ENCODE data around the gene UBE2Q2. TPM values are rescaled to one million over a fixed set of nuclear protein-coding genes. Genes with fewer than 3 reads are reported as not detected.

UBE2Q2 gene
- total RNA-seq, 2 donors from 2014 or later, result 15.4 to 17.8 TPM

- Mint-ChIP-seq H3K27ac (no peak overlapping the region), H3K36me3 (no peaks in the 10 kb centered on the region), H3K9me3 (no peaks in the 10 kb centered on the region)
These were observed 23.0 kb upstream of the UBE2Q2 start for GRCh38 chr15:75820206-75820605.

GRCh38 chr15:75821786-75822345 lies 21.4 kb upstream of the UBE2Q2 start:
- H3K9me3 Mint-ChIP-seq, result no peaks in the 10 kb centered on the region

More at GRCh38 chr15:75820206-75820605, 23.0 kb upstream of the UBE2Q2 start:
- no peak for DNase-seq (ENCODE audit: low spot score in 2 of 2)
- ATAC-seq, result no peak

GRCh38 chr15:75822685-75823278 lies 20.5 kb upstream of the UBE2Q2 start:
- no peaks in the 10 kb centered on the region for H3K36me3 Mint-ChIP-seq
- H3K27ac Mint-ChIP-seq, result no peak overlapping the region
- ATAC-seq (no peak), DNase-seq (ENCODE audit: low spot score in 2 of 2) (no peak)
- H3K9me3 Mint-ChIP-seq, result no peaks in the 10 kb centered on the region

More at GRCh38 chr15:75821786-75822345, 21.4 kb upstream of the UBE2Q2 start:
- H3K27ac Mint-ChIP-seq, result no peak overlapping the region
- no peak for ATAC-seq
- no peak for DNase-seq (ENCODE audit: low spot score in 2 of 2)
- H3K36me3 Mint-ChIP-seq, result no peaks in the 10 kb centered on the region

- Mint-ChIP-seq H3K36me3 (no peaks in the 10 kb centered on the region), H3K9me3 (no peaks in the 10 kb centered on the region), H3K27ac (no peak overlapping the region)
- no peak for DNase-seq (ENCODE audit: low spot score in 2 of 2)
- ATAC-seq, result no peak
These were observed 19.2 kb upstream of the UBE2Q2 start for GRCh38 chr15:75823860-75824613.

GRCh38 chr15:75827691-75828090 lies 15.6 kb upstream of the UBE2Q2 start:
- Mint-ChIP-seq H3K27ac (no peak overlapping the region), H3K36me3 (no peaks in the 10 kb centered on the region), H3K9me3 (no peaks in the 10 kb centered on the region)
- DNase-seq (ENCODE audit: low spot score in 2 of 2), result no peak
- no peak for ATAC-seq

GRCh38 chr15:75828429-75828828 lies 14.8 kb upstream of the UBE2Q2 start:
- no peaks in the 10 kb centered on the region for H3K36me3 Mint-ChIP-seq
- no peak overlapping the region for H3K27ac Mint-ChIP-seq
- ATAC-seq (peak in 1 of 2 donors; percentile 56), DNase-seq (ENCODE audit: low spot score in 2 of 2) (no peak)
- H3K9me3 Mint-ChIP-seq, result no peaks in the 10 kb centered on the region

GRCh38 chr15:75830910-75831805 lies 12.1 kb upstream of the UBE2Q2 start:
- Mint-ChIP-seq H3K36me3 (no peaks in the 10 kb centered on the region), H3K9me3 (no peaks in the 10 kb centered on the region), H3K27ac (peak overlapping the region in 1 of 2 donors; percentile 22)
- DNase-seq (ENCODE audit: low spot score in 2 of 2), result no peak
- ATAC-seq, result no peak

- ATAC-seq (no peak), DNase-seq (ENCODE audit: low spot score in 2 of 2) (no peak)
- Mint-ChIP-seq H3K36me3 (no peaks in the 10 kb centered on the region), H3K9me3 (no peaks in the 10 kb centered on the region), H3K27ac (peak overlapping the region in 1 of 2 donors; percentile 22)
These were observed 11.5 kb upstream of the UBE2Q2 start for GRCh38 chr15:75831806-75832102.

- DNase-seq (ENCODE audit: low spot score in 2 of 2) (no peak), ATAC-seq (no peak)
- Mint-ChIP-seq H3K27ac (no peak overlapping the region), H3K9me3 (no peaks in the 10 kb centered on the region), H3K36me3 (no peaks in the 10 kb centered on the region)
These were observed 11.1 kb upstream of the UBE2Q2 start for GRCh38 chr15:75832114-75832513.

GRCh38 chr15:75834021-75834420 lies 9.2 kb upstream of the UBE2Q2 start:
- H3K36me3 Mint-ChIP-seq, result no peaks in the 10 kb centered on the region
- no peak overlapping the region for H3K27ac Mint-ChIP-seq
- DNase-seq (ENCODE audit: low spot score in 2 of 2) (no peak), ATAC-seq (no peak)
- H3K9me3 Mint-ChIP-seq, result no peaks in the 10 kb centered on the region

GRCh38 chr15:75835990-75836958 lies 7.0 kb upstream of the UBE2Q2 start:
- Mint-ChIP-seq H3K27ac (no peak overlapping the region), H3K9me3 (no peaks in the 10 kb centered on the region), H3K36me3 (no peaks in the 10 kb centered on the region)
- DNase-seq (ENCODE audit: low spot score in 2 of 2) (no peak), ATAC-seq (peak in 1 of 2 donors; percentile 85)

- Mint-ChIP-seq H3K27ac (no peak overlapping the region), H3K9me3 (no peaks in the 10 kb centered on the region), H3K36me3 (no peaks in the 10 kb centered on the region)
- DNase-seq (ENCODE audit: low spot score in 2 of 2) (peak; percentile 59 to 67), ATAC-seq (peak; percentile 95 to 97)
These were observed 6.3 kb upstream of the UBE2Q2 start for GRCh38 chr15:75836959-75837334.

GRCh38 chr15:75840659-75841058 lies 2.6 kb upstream of the UBE2Q2 start:
- no peaks in the 10 kb centered on the region for H3K9me3 Mint-ChIP-seq
- no peak overlapping the region for H3K27ac Mint-ChIP-seq
- DNase-seq (ENCODE audit: low spot score in 2 of 2), result no peak
- peaks cover 14 to 16% of the 10 kb centered on the region in 2 donors for H3K36me3 Mint-ChIP-seq
- no peak for ATAC-seq

GRCh38 chr15:75841626-75842025 lies 1.6 kb upstream of the UBE2Q2 start:
- H3K27ac Mint-ChIP-seq, result no peak overlapping the region
- H3K9me3 Mint-ChIP-seq, result no peaks in the 10 kb centered on the region
- ATAC-seq, result no peak
- no peak for DNase-seq (ENCODE audit: low spot score in 2 of 2)
- H3K36me3 Mint-ChIP-seq, result peaks cover 14 to 16% of the 10 kb centered on the region in 2 donors

- H3K27ac Mint-ChIP-seq, result peak overlapping the region; percentile 84
- peaks cover 14 to 16% of the 10 kb centered on the region in 2 donors for H3K36me3 Mint-ChIP-seq
- DNase-seq (ENCODE audit: low spot score in 2 of 2) (peak; percentile 51 to 62), ATAC-seq (peak; percentile 67 to 69)
- H3K9me3 Mint-ChIP-seq, result no peaks in the 10 kb centered on the region
These were observed 683 bp downstream of the UBE2Q2 start for GRCh38 chr15:75843678-75844581.

Data from activated naive CD4-positive, alpha-beta T cell treated with anti-CD3 and anti-CD28 coated beads, Interleukin-2, amount 50 U/mL, for 72 hours (primary cell).